Measurements from ENCODE around the gene GARIN5B. TPM values are rescaled to one million over a fixed set of nuclear protein-coding genes. Genes with fewer than 3 reads are reported as not detected.

The GARIN5B gene
- total RNA-seq, 1 donor from 2014 or later, result not detected

GRCh38 chr19:55370305-55370988 is 7.4 kb upstream of the GARIN5B start, which contains the start of gene IL11:
Gene IL11, minus strand, starts transcription at chr19:55370463. Its CDS starts 153 bp downstream, at chr19:55370310.
- no peak for DNase-seq (ENCODE audit: low read depth)

GRCh38 chr19:55369653-55370304 is 6.7 kb upstream of the GARIN5B start:
- DNase-seq (ENCODE audit: low read depth), result no peak

- no peak for DNase-seq (ENCODE audit: low read depth)
Observed at GRCh38 chr19:55368701-55369563, 5.9 kb upstream of the GARIN5B start.

GRCh38 chr19:55368106-55368505 is 5.0 kb upstream of the GARIN5B start:
- DNase-seq (ENCODE audit: low read depth), result no peak

- no peak for DNase-seq (ENCODE audit: low read depth)
Observed at GRCh38 chr19:55366790-55367189, 3.7 kb upstream of the GARIN5B start.

GRCh38 chr19:55365964-55366363 is 2.9 kb upstream of the GARIN5B start:
- DNase-seq (ENCODE audit: low read depth), result no peak

- no peak for DNase-seq (ENCODE audit: low read depth)
Observed at GRCh38 chr19:55365245-55365644, 2.2 kb upstream of the GARIN5B start.

GRCh38 chr19:55362174-55362989 is 678 bp downstream of the GARIN5B start:
- DNase-seq (ENCODE audit: low read depth), result no peak

- DNase-seq (ENCODE audit: low read depth), result no peak
Observed at GRCh38 chr19:55360902-55361301, 2.2 kb downstream of the GARIN5B start.

- DNase-seq (ENCODE audit: low read depth), result no peak
Observed at GRCh38 chr19:55358943-55359908, 3.8 kb downstream of the GARIN5B start.

GRCh38 chr19:55358493-55358892 is 4.6 kb downstream of the GARIN5B start:
- no peak for DNase-seq (ENCODE audit: low read depth)

GRCh38 chr19:55355213-55355821 is 7.7 kb downstream of the GARIN5B start:
- DNase-seq (ENCODE audit: low read depth), result no peak

- no peak for DNase-seq (ENCODE audit: low read depth)
Observed at GRCh38 chr19:55354698-55355212, 8.3 kb downstream of the GARIN5B start, which contains the start of gene COX6B2. Gene COX6B2, minus strand, starts transcription at chr19:55354719. Its CDS starts 198 bp downstream, at chr19:55354521.

- DNase-seq (ENCODE audit: low read depth), result no peak
Observed at GRCh38 chr19:55353803-55354697, 9.0 kb downstream of the GARIN5B start.

GRCh38 chr19:55353356-55353802 is 9.7 kb downstream of the GARIN5B start:
- DNase-seq (ENCODE audit: low read depth), result no peak

GRCh38 chr19:55352549-55353145 is 10.4 kb downstream of the GARIN5B start:
- no peak for DNase-seq (ENCODE audit: low read depth)

GRCh38 chr19:55352040-55352439 is 11.0 kb downstream of the GARIN5B start:
- no peak for DNase-seq (ENCODE audit: low read depth)
